Measurements from ENCODE around the gene CARMIL1.

The CARMIL1 gene

DNA sequence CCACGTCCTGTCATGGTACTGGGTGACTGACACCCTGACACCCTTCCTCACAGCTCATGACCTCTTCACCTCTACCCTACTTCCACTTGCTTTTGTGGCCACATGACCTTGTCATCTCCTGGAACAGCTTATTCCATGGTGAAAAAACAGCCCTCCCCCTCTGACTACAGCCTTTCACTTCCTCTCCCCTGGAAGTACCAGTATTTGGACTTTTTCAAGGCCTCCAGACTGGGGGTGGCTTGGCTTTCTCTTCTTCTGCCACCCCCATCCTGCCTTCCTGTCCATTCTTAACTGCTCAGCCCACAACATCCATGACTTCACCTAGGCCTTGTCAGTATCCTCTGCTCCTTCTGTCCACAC, 168.4 kb downstream of the CARMIL1 start:
- peaks cover 4% of the 10 kb centered on the region for H3K36me3 ChIP-seq (ENCODE audit: control insufficient read depth, insufficient read depth, low read length, severe bottlenecking)
- no peaks in the 10 kb centered on the region for H3K4me1 ChIP-seq (ENCODE audit: control insufficient read depth, insufficient read depth, low read length)
- DNase-seq (ENCODE audit: low read depth): no peak
- H3K9ac ChIP-seq (ENCODE audit: low read length): no peak overlapping the region
- H3K27me3 ChIP-seq (replicated peaks; ENCODE audit: control insufficient read depth, insufficient read depth, low read length): no peaks in the 10 kb centered on the region
- H3K4me3 ChIP-seq (ENCODE audit: low read length): no peak overlapping the region
- peaks cover 4% of the 10 kb centered on the region for H3K9me3 ChIP-seq (ENCODE audit: control insufficient read depth, low read length)

DNA sequence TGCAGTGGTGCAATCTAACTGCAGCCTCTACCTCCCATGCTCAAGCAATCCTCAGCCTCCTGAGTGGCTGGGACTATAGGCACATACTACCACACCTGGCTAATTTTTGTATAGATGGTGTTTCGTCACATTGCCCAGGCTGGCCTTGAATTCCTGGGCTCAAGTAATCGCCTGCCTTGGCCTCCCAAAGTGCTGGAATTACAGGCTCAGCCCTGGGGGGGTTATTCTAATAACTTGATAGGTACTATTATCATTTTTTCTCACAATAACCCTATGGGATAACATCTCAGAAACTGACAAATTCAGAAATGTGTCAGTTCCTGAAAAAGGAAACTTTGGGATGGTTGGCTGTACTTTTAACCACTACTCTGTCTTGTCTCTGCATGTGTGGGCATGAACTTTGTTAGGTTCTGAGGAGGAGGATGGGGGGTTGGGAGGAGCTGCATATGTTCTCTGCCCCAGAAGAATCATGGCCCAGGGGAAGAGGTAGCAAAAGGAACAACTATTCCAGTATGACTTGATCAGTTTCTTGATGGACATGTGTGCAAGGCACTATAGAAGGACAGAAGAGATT, 169.9 kb downstream of the CARMIL1 start:
- no peak overlapping the region for H3K4me3 ChIP-seq (ENCODE audit: low read length)
- peaks cover 4% of the 10 kb centered on the region for H3K9me3 ChIP-seq (ENCODE audit: control insufficient read depth, low read length)
- no peaks in the 10 kb centered on the region for H3K4me1 ChIP-seq (ENCODE audit: control insufficient read depth, insufficient read depth, low read length)
- H3K9ac ChIP-seq (ENCODE audit: low read length): no peak overlapping the region
- H3K36me3 ChIP-seq (ENCODE audit: control insufficient read depth, insufficient read depth, low read length, severe bottlenecking): peaks cover 4% of the 10 kb centered on the region
- no peak for DNase-seq (ENCODE audit: low read depth)
- H3K27me3 ChIP-seq (replicated peaks; ENCODE audit: control insufficient read depth, insufficient read depth, low read length): no peaks in the 10 kb centered on the region

DNA sequence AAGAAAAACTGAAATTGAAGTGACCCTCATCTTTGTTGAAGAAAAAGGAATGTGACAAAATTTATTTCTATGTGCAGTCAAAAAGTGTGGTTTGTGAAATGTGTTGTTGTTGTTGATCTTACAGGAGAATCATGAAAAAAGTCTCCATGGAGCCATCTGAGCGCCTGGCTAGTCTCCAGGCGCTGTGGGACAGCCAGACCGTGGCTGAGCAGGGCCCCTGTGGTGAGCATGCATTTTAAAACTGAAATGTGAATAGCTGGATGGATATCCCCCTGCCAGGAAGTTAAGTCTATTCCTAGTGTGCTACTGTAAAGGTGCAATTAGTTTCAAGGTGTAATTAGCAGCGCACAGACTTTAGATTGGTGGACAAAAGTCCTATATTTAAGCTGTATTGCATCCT, 170.6 kb downstream of the CARMIL1 start:
- Histone ChIP-seq H3K9ac (ENCODE audit: low read length) (no peak overlapping the region), H3K36me3 (ENCODE audit: control insufficient read depth, insufficient read depth, low read length, severe bottlenecking) (peaks cover 4% of the 10 kb centered on the region), H3K27me3 (replicated peaks; ENCODE audit: control insufficient read depth, insufficient read depth, low read length) (no peaks in the 10 kb centered on the region), H3K4me1 (ENCODE audit: control insufficient read depth, insufficient read depth, low read length) (no peaks in the 10 kb centered on the region), H3K4me3 (ENCODE audit: low read length) (no peak overlapping the region), H3K9me3 (ENCODE audit: control insufficient read depth, low read length) (peaks cover 4% of the 10 kb centered on the region)
- DNase-seq (ENCODE audit: low read depth): no peak

- no peak overlapping the region for H3K9ac ChIP-seq (ENCODE audit: low read length)
- peaks cover under 1% of the 10 kb centered on the region for H3K4me1 ChIP-seq (ENCODE audit: control insufficient read depth, insufficient read depth, low read length)
- no peak for DNase-seq (ENCODE audit: low read depth)
- peaks cover 4% of the 10 kb centered on the region for H3K36me3 ChIP-seq (ENCODE audit: control insufficient read depth, insufficient read depth, low read length, severe bottlenecking)
- H3K4me3 ChIP-seq (ENCODE audit: low read length): no peak overlapping the region
- H3K9me3 ChIP-seq (ENCODE audit: control insufficient read depth, low read length): peaks cover 4% of the 10 kb centered on the region
- H3K27me3 ChIP-seq (replicated peaks; ENCODE audit: control insufficient read depth, insufficient read depth, low read length): no peaks in the 10 kb centered on the region
Measured at GRCh38 chr6:25450469-25451198, 171.5 kb downstream of the CARMIL1 start.

GRCh38 chr6:25452031-25452430, 172.9 kb downstream of the CARMIL1 start:
- no peak overlapping the region for H3K9ac ChIP-seq (ENCODE audit: low read length)
- H3K36me3 ChIP-seq (ENCODE audit: control insufficient read depth, insufficient read depth, low read length, severe bottlenecking): peaks cover 4% of the 10 kb centered on the region
- no peak for DNase-seq (ENCODE audit: low read depth)
- no peak overlapping the region for H3K4me3 ChIP-seq (ENCODE audit: low read length)
- H3K4me1 ChIP-seq (ENCODE audit: control insufficient read depth, insufficient read depth, low read length): peaks cover 11% of the 10 kb centered on the region
- H3K27me3 ChIP-seq (replicated peaks; ENCODE audit: control insufficient read depth, insufficient read depth, low read length): no peaks in the 10 kb centered on the region
- no peaks in the 10 kb centered on the region for H3K9me3 ChIP-seq (ENCODE audit: control insufficient read depth, low read length)

DNA sequence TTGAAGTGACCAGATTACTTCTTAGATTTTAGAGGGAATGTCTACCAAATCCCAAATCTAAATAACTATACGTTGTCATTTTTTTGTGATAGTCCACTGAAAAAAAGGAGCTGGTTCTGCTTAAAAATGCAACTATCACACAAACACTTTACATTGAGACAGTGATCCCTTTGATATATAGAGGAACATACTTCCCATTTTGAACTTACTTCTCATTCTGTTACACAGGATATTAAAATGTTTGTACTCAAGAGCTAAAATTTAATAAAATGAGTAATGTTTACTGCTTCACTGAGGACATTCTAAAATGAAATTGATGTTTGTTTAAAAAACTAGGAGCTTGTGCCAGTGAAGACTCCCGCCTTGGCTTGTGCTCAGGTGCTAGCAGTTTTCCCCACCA, 174.1 kb downstream of the CARMIL1 start:
- DNase-seq (ENCODE audit: low read depth): no peak
- no peak overlapping the region for H3K4me3 ChIP-seq (ENCODE audit: low read length)

DNA sequence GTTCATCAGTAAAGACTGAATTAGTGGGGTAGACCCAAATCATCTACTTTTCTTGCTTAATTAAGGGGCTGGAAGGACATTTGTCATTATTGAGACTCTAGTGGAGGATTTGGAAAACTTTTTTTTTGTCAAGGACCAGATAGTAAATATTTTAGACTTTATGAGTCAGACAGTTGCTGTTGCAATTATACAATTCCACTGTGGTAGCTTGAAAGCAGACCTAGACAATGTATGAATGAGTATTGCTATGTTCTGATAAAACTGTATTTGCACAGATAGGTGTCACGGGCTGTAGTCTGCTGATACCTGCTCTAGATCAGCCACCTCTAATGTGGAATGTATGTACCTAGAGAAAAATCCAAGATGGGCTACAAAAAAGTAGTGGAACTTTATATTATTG, 175.0 kb downstream of the CARMIL1 start:
- Histone ChIP-seq H3K36me3 (ENCODE audit: control insufficient read depth, insufficient read depth, low read length, severe bottlenecking) (peaks cover 4% of the 10 kb centered on the region), H3K4me1 (ENCODE audit: control insufficient read depth, insufficient read depth, low read length) (peaks cover 21% of the 10 kb centered on the region), H3K9ac (ENCODE audit: low read length) (no peak overlapping the region), H3K9me3 (ENCODE audit: control insufficient read depth, low read length) (no peaks in the 10 kb centered on the region), H3K4me3 (ENCODE audit: low read length) (no peak overlapping the region), H3K27me3 (replicated peaks; ENCODE audit: control insufficient read depth, insufficient read depth, low read length) (no peaks in the 10 kb centered on the region)
- peak; percentile 31 for DNase-seq (ENCODE audit: low read depth)

More for the DNA sequence above, 174.1 kb downstream of the CARMIL1 start:
- peaks cover 4% of the 10 kb centered on the region for H3K36me3 ChIP-seq (ENCODE audit: control insufficient read depth, insufficient read depth, low read length, severe bottlenecking)
- H3K9ac ChIP-seq (ENCODE audit: low read length): no peak overlapping the region
- H3K4me1 ChIP-seq (ENCODE audit: control insufficient read depth, insufficient read depth, low read length): peaks cover 14% of the 10 kb centered on the region
- no peaks in the 10 kb centered on the region for H3K9me3 ChIP-seq (ENCODE audit: control insufficient read depth, low read length)
- no peaks in the 10 kb centered on the region for H3K27me3 ChIP-seq (replicated peaks; ENCODE audit: control insufficient read depth, insufficient read depth, low read length)

GRCh38 chr6:25456249-25457040, 177.3 kb downstream of the CARMIL1 start:
- no peak for DNase-seq (ENCODE audit: low read depth)
- Histone ChIP-seq H3K9me3 (ENCODE audit: control insufficient read depth, low read length) (no peaks in the 10 kb centered on the region), H3K36me3 (ENCODE audit: control insufficient read depth, insufficient read depth, low read length, severe bottlenecking) (peaks cover 5% of the 10 kb centered on the region), H3K9ac (ENCODE audit: low read length) (no peak overlapping the region), H3K4me3 (ENCODE audit: low read length) (no peak overlapping the region), H3K27me3 (replicated peaks; ENCODE audit: control insufficient read depth, insufficient read depth, low read length) (no peaks in the 10 kb centered on the region), H3K4me1 (ENCODE audit: control insufficient read depth, insufficient read depth, low read length) (peaks cover 28% of the 10 kb centered on the region)

GRCh38 chr6:25457516-25457915, 178.3 kb downstream of the CARMIL1 start:
- Histone ChIP-seq H3K36me3 (ENCODE audit: control insufficient read depth, insufficient read depth, low read length, severe bottlenecking) (peaks cover 5% of the 10 kb centered on the region), H3K4me1 (ENCODE audit: control insufficient read depth, insufficient read depth, low read length) (peaks cover 28% of the 10 kb centered on the region), H3K9ac (ENCODE audit: low read length) (no peak overlapping the region), H3K4me3 (ENCODE audit: low read length) (no peak overlapping the region), H3K9me3 (ENCODE audit: control insufficient read depth, low read length) (no peaks in the 10 kb centered on the region), H3K27me3 (replicated peaks; ENCODE audit: control insufficient read depth, insufficient read depth, low read length) (no peaks in the 10 kb centered on the region)
- no peak for DNase-seq (ENCODE audit: low read depth)

- H3K4me1 ChIP-seq (ENCODE audit: control insufficient read depth, insufficient read depth, low read length): peaks cover 28% of the 10 kb centered on the region
- no peaks in the 10 kb centered on the region for H3K27me3 ChIP-seq (replicated peaks; ENCODE audit: control insufficient read depth, insufficient read depth, low read length)
- H3K9ac ChIP-seq (ENCODE audit: low read length): no peak overlapping the region
- H3K9me3 ChIP-seq (ENCODE audit: control insufficient read depth, low read length): no peaks in the 10 kb centered on the region
- H3K36me3 ChIP-seq (ENCODE audit: control insufficient read depth, insufficient read depth, low read length, severe bottlenecking): peaks cover 5% of the 10 kb centered on the region
- no peak overlapping the region for H3K4me3 ChIP-seq (ENCODE audit: low read length)
- peak; percentile 41 for DNase-seq (ENCODE audit: low read depth)
Measured at GRCh38 chr6:25458485-25458884, 179.3 kb downstream of the CARMIL1 start.

GRCh38 chr6:25462235-25462897, 183.2 kb downstream of the CARMIL1 start:
- no peak overlapping the region for H3K4me3 ChIP-seq (ENCODE audit: low read length)

More at GRCh38 chr6:25462235-25462897, 183.2 kb downstream of the CARMIL1 start:
- H3K27me3 ChIP-seq (replicated peaks; ENCODE audit: control insufficient read depth, insufficient read depth, low read length): no peaks in the 10 kb centered on the region
- peaks cover 38% of the 10 kb centered on the region for H3K4me1 ChIP-seq (ENCODE audit: control insufficient read depth, insufficient read depth, low read length)
- DNase-seq (ENCODE audit: low read depth): no peak
- H3K9me3 ChIP-seq (ENCODE audit: control insufficient read depth, low read length): no peaks in the 10 kb centered on the region
- no peak overlapping the region for H3K9ac ChIP-seq (ENCODE audit: low read length)
- H3K36me3 ChIP-seq (ENCODE audit: control insufficient read depth, insufficient read depth, low read length, severe bottlenecking): peaks cover 5% of the 10 kb centered on the region

Measured in adipocyte (in vitro differentiated cells).